Measurements from ENCODE around the gene PIGL.

DNA sequence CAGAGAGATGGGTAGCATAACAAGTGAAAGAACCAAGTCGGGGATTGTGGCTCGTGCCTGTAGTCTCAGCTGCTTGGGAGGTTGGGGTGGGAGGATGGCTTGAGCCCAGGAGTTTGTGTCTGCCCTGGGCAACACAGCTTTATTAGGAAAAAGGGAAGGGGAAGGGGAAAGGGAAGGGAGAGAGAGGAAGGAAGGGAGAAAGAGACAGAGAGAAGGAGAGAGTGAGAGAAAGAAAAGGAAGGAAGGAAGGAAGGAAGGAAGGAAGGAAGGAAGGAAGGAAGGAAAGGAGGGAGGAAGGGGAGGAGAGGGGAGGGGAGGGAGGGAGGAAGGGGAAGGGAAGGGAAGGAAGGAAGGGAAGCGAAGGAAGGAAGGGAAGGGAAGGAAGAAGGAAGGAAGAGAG lies 103.0 kb downstream of the PIGL start:
- TF ChIP-seq, protein P1, sequence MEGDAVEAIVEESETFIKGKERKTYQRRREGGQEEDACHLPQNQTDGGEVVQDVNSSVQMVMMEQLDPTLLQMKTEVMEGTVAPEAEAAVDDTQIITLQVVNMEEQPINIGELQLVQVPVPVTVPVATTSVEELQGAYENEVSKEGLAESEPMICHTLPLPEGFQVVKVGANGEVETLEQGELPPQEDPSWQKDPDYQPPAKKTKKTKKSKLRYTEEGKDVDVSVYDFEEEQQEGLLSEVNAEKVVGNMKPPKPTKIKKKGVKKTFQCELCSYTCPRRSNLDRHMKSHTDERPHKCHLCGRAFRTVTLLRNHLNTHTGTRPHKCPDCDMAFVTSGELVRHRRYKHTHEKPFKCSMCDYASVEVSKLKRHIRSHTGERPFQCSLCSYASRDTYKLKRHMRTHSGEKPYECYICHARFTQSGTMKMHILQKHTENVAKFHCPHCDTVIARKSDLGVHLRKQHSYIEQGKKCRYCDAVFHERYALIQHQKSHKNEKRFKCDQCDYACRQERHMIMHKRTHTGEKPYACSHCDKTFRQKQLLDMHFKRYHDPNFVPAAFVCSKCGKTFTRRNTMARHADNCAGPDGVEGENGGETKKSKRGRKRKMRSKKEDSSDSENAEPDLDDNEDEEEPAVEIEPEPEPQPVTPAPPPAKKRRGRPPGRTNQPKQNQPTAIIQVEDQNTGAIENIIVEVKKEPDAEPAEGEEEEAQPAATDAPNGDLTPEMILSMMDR (IDR thresholded peaks at IDR 0.05): no peak
- TF ChIP-seq POLR2A (IDR thresholded peaks at IDR 0.05) (no peak), EP300 (IDR thresholded peaks at IDR 0.05) (no peak)

All from sigmoid colon (tissue), 4 donors.